Stimulated activated CD4-positive, alpha-beta T cell treated with anti-CD3 and anti-CD28 coated beads, Interleukin-12 subunit alpha, Interleukin-12 subunit beta, amount 100 ng/mL, for 24 hours (primary cell): Measurements from ENCODE around the gene HHIPL1.

Experiments used
- DNase-seq, 2 experiments: peaks; one replicate each; pipeline ENCODE4 v3.0.0-alpha.2; 2020; ENCODE audit warnings: low read depth in 2 of 2

HHIPL1 gene

DNA sequence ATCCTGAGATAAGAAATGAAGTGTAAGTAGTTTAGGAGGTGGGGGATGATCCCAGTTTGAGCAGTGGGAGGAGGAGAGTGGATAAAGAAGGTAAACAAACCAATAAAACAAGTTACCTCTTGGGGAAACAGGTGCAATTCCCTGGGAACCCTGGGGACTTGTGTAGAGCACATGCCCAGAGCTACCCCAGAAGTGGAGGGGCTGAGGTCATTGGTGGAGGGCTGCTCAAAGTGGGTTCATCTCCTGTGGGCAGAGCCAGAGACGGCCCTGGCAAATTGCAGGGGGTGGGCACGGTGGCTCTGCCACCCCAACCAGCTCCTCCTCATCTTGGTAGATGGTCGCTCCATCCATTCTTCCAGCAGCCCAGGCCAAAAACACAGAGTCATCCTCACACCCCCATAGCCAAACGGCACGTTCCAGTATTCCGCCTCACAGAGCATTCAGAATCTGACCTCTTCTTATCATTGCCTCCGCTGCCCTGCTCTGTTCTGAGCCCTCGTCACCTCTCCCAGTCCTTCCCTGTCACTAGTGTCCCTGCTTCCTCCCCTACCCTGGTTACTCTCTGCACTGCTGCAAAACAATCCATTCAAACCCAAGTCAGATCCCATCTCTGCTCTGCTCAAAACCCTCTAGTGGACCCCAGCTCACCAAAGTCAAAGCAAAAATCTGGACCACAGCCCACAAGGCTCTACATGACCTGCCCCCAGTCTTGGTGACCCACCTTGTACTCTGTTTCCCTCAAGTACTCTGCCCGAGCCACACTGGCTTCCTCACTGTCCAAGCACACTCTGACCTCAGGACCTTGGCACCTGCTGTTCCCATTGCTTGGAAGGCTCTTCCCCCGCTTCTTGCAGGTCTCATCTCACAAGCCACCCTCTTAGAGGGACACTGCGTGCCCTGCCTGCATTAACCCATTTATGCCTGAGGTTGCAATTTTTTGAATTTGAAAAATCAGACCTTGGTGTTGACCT lies 44.6 kb downstream of the HHIPL1 start:
- no peak for DNase-seq

DNA sequence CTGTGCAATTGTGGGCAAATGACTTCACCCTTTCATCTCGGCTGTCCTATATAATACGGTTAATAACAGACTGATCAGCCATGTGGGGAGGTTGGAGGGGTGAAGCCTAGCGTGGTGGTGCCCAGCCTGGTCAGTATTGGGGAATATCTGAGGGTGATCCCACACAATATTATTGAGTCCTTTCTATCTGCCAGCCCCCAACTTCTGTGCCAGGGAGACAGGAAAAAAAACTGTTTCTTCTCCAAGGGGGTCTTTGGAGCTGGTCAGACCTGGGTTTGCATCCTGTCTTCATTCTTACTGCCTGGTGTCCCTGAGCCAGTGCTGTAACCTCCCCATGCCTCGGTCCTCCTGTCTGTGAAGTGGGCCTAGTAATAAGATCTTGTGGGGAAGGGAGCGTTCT lies 45.7 kb downstream of the HHIPL1 start:
- DNase-seq: no peak

GRCh38 chr14:99691111-99691885 lies 46.4 kb downstream of the HHIPL1 start:
- no peak for DNase-seq

- DNase-seq: no peak
Observed at GRCh38 chr14:99693918-99694317, 49.0 kb downstream of the HHIPL1 start.

DNA sequence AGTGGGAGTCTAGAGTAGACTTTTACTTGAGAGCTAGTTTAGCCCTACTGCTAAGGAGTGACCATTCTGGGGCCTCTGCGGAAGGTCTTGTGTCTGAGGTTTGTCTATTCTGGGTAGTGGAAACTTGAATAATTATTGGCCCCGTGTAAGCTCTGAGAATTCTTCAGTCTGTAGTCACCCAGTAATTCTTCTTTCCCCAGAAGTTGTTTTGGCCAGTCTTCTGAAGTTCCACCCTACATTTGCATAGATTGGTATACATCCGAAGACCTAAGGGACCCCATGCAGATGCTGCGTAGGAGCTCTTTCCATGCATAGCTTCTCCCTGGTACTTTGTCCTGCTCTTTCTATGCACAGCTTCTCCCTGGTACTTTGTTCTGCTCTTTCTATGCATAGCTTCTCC lies 52.0 kb downstream of the HHIPL1 start:
- DNase-seq: no peak

- DNase-seq: no peak
Observed at GRCh38 chr14:99698236-99698635, 53.3 kb downstream of the HHIPL1 start.

- DNase-seq: no peak
Observed at GRCh38 chr14:99698642-99699041, 53.7 kb downstream of the HHIPL1 start.

- DNase-seq: no peak
Observed at GRCh38 chr14:99699085-99699760, 54.3 kb downstream of the HHIPL1 start.

DNA sequence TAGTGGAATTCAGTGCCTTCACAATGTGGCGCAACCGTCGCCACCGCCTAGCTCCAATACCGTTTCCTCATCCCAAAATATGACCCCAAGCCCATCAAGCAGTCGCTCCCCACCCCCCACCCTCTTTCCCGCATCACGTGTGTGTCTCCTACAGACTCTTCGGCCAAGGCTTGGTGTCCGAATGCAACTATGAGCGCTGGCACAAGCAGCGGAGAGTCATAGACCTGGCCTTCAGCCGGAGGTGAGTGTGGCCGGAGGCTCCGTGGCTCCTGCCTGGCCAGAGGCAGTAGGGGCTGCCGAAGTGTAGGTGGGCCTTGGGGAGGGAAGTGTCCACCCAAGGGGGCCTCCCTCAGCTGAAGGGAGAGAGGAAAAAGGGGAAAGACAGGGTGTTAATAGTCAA lies 54.9 kb downstream of the HHIPL1 start:
- no peak for DNase-seq

GRCh38 chr14:99700379-99700778 lies 55.5 kb downstream of the HHIPL1 start:
- no peak for DNase-seq

GRCh38 chr14:99701260-99701659 lies 56.3 kb downstream of the HHIPL1 start:
- no peak for DNase-seq

DNA sequence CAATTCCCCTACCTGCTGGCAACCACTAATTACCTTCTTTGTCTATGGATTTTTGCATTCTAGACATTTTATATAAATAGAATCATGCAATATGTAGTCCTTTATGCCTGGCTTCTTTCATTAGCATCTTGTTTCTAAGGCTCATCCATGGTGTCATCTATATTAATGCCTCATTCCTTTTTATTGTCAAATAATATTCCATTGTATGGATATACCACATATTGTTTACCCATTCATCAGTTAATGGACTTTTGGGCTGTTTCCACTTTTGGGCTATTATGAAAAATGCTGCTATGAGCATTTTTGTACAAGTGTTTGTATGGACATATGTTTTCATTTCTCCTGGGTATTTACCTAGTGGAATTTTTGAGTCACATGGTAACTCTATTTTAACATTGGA lies 57.2 kb downstream of the HHIPL1 start:
- no peak for DNase-seq

GRCh38 chr14:99703381-99703780 lies 58.5 kb downstream of the HHIPL1 start:
- DNase-seq: no peak

- no peak for DNase-seq
Observed at GRCh38 chr14:99704037-99704436, 59.1 kb downstream of the HHIPL1 start.

- DNase-seq: no peak
Observed at GRCh38 chr14:99706107-99706900, 61.4 kb downstream of the HHIPL1 start.

DNA sequence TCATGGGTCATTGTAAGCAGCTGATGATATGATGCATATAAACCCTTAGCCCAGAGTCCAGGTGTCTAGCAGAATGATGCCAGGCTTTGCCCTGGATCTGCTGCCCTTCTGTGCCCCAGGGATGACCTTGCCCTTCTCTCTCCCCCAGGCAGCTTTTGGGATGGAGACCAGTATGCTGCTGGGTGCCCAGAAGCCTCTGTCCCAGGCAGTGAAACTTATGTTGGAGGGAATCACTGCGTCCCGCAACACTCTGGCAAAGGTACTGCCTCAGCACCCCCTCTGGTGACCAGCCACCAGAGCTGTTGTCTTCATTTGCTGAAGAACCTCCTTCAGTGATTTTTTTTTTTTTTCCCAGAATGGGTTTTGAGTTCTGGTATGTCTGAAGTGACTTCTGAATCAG lies 62.5 kb downstream of the HHIPL1 start:
- DNase-seq: no peak

- no peak for DNase-seq
Observed at GRCh38 chr14:99707921-99708320, 63.0 kb downstream of the HHIPL1 start.

GRCh38 chr14:99708449-99708848 lies 63.5 kb downstream of the HHIPL1 start:
- DNase-seq: no peak

DNA sequence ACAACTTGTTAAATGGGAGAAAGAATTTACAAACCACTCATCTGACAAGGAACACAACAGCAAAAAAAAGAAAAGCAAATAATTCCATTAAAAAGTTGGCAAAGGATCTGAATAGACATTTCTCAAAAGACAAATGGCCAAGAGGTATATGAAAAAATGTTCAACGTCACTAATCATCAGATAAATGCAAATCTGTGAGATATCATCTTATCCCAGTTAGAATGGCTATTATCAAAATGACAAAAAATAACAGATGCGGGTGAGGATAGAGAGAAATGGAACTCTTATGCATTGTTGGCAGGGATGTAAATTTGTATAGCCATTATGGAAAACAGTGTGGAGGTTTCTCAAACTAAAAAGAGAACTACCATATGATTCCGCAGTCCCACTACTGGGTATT lies 69.0 kb downstream of the HHIPL1 start:
- DNase-seq: no peak

DNA sequence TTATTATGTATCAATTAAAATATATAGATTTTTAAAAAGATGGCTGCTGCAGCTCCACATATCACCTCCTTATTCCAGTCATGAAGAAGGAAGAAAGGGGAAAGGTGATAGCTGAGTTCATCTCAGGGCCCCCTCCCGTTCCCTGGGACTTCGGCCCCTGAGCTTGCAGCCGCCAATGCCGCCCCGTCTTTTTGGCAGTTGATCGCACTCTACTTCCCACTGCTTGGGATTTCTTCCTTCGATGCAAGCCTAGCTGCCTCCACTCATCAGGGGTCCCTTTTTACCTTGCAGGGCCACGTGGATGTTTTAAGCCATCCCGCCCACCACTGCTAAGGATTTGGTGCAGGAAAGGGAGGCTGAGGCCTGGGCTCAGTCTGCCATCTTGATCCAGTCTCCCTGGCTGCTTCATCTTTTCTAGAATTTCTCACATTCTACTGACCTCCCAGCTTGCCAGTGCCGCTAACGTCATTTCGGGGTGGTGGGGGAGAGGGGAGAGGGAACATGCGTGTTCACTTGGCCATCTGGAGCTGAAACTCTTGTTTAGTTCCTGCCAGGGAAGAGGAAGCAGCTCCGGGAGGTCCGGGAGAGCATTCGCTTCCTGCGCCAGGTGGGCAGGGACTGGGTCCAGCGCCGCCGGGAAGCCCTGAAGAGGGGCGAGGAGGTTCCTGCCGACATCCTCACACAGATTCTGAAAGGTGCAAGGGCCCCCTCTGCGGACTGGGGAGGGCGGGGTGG lies 70.5 kb downstream of the HHIPL1 start:
- DNase-seq: no peak
